H9 (cell line): ENCODE data around the gene PLD5. TPM values are rescaled to one million over a fixed set of nuclear protein-coding genes. Genes with fewer than 3 reads are reported as not detected.

Source experiments
- DNase-seq: peaks from one replicate; pipeline ENCODE4 v3.0.0-alpha.2; 2017
- H2AFZ ChIP-seq: one replicate; pipeline ENCODE4 v1.6.1; 2013; ENCODE audit warnings: mild to moderate bottlenecking, low read length, control low read depth, moderate library complexity
- H2AK5ac ChIP-seq: 2 replicates; pipeline ENCODE4 v1.6.1; 2013; ENCODE audit warnings: low read length, control low read depth, mixed read lengths; ENCODE audit not compliant: insufficient read length
- H2BK120ac ChIP-seq: one replicate; pipeline ENCODE4 v1.6.1; 2013; ENCODE audit warnings: low read depth, mild to moderate bottlenecking, low read length, control low read depth, inconsistent platforms; ENCODE audit not compliant: poor library complexity, severe bottlenecking
- H2BK12ac ChIP-seq: 2 replicates; pipeline ENCODE4 v1.6.1; 2013; ENCODE audit warnings: low read length, control low read depth, mixed read lengths, low read depth; ENCODE audit not compliant: insufficient read length
- H2BK15ac ChIP-seq: 2 replicates; pipeline ENCODE4 v1.6.1; 2013; ENCODE audit warnings: low read depth, low read length, control low read depth
- H2BK20ac ChIP-seq: one replicate; pipeline ENCODE4 v1.6.1; 2013; ENCODE audit warnings: low read depth, mild to moderate bottlenecking, low read length, control low read depth, inconsistent platforms; ENCODE audit not compliant: poor library complexity, severe bottlenecking
- H2BK5ac ChIP-seq: 2 replicates; pipeline ENCODE4 v1.6.1; 2013; ENCODE audit warnings: low read length, control low read depth, mixed read lengths; ENCODE audit not compliant: insufficient read length
- H3K14ac ChIP-seq: 2 replicates; pipeline ENCODE4 v1.6.1; 2013; ENCODE audit warnings: low read length, control low read depth; ENCODE audit not compliant: insufficient read depth
- H3K18ac ChIP-seq: 2 replicates; pipeline ENCODE4 v1.6.1; 2013; ENCODE audit warnings: low read depth, mild to moderate bottlenecking, mixed read lengths, low read length, control low read depth; ENCODE audit not compliant: insufficient read length
- H3K23ac ChIP-seq: 2 replicates; pipeline ENCODE4 v1.6.1; 2013; ENCODE audit warnings: low read length, control low read depth, mixed read lengths, low read depth; ENCODE audit not compliant: insufficient read length
- H3K23me2 ChIP-seq: 2 replicates; pipeline ENCODE4 v1.6.1; 2013; ENCODE audit warnings: low read depth, mild to moderate bottlenecking, mixed read lengths, low read length, control low read depth; ENCODE audit not compliant: insufficient read length, poor library complexity, severe bottlenecking
- H3K27ac ChIP-seq: 2 replicates; pipeline ENCODE4 v1.5.1; 2013; ENCODE audit warnings: low read length, control low read depth, mixed read lengths, low read depth; ENCODE audit not compliant: insufficient read length
- H3K27me3 ChIP-seq: 2 replicates; pipeline ENCODE4 v1.6.1; 2013; ENCODE audit warnings: low read length, control low read depth, inconsistent platforms; ENCODE audit not compliant: insufficient read depth
- H3K4ac ChIP-seq: 2 replicates; pipeline ENCODE4 v1.6.1; 2013; ENCODE audit warnings: low read depth, mild to moderate bottlenecking, control low read depth, inconsistent platforms, low read length, moderate library complexity
- H3K4me1 ChIP-seq: 2 replicates; pipeline ENCODE4 v1.6.1; 2013; ENCODE audit warnings: low read length, control low read depth, inconsistent platforms; ENCODE audit not compliant: insufficient read depth
- H3K4me2 ChIP-seq: 2 replicates; pipeline ENCODE4 v1.6.1; 2013; ENCODE audit warnings: low read length, control low read depth, mixed read lengths; ENCODE audit not compliant: insufficient read length, insufficient read depth
- H3K56ac ChIP-seq: 2 replicates; pipeline ENCODE4 v1.6.1; 2013; ENCODE audit warnings: low read depth, mild to moderate bottlenecking, mixed read lengths, low read length, control low read depth; ENCODE audit not compliant: insufficient read length
- H3K79me1 ChIP-seq: 2 replicates; pipeline ENCODE4 v1.6.1; 2013; ENCODE audit warnings: low read depth, mild to moderate bottlenecking, moderate library complexity, low read length, control low read depth, inconsistent platforms; ENCODE audit not compliant: insufficient read depth, poor library complexity, severe bottlenecking
- H3K79me2 ChIP-seq: 2 replicates; pipeline ENCODE4 v1.6.1; 2013; ENCODE audit warnings: low read length, control low read depth, inconsistent platforms; ENCODE audit not compliant: insufficient read depth
- H3K9ac ChIP-seq: 2 replicates; pipeline ENCODE4 v1.6.1; 2013; ENCODE audit warnings: low read length, control low read depth, mixed read lengths; ENCODE audit not compliant: insufficient read length; ENCODE audit errors: extremely low read depth
- H3K9me3 ChIP-seq: one replicate; pipeline ENCODE4 v1.6.1; 2013; ENCODE audit warnings: low read depth, low read length, inconsistent platforms; ENCODE audit not compliant: control insufficient read depth
- H3T11ph ChIP-seq: one replicate; pipeline ENCODE4 v1.6.1; 2013; ENCODE audit warnings: mild to moderate bottlenecking, low read length, control low read depth, inconsistent platforms
- H4K20me1 ChIP-seq: one replicate; pipeline ENCODE4 v1.6.1; 2013; ENCODE audit not compliant: control insufficient read depth, insufficient read length, insufficient read depth
- H4K5ac ChIP-seq: 2 replicates; pipeline ENCODE4 v1.6.1; 2013; ENCODE audit warnings: low read depth, mild to moderate bottlenecking, mixed read lengths, low read length, control low read depth; ENCODE audit not compliant: insufficient read length
- H4K8ac ChIP-seq: replicated peaks from 2 replicates; pipeline ENCODE4 v1.6.1; 2013; ENCODE audit warnings: low read length, control low read depth, mixed read lengths, low read depth; ENCODE audit not compliant: insufficient read length
- H4K91ac ChIP-seq: 2 replicates; pipeline ENCODE4 v1.6.1; 2013; ENCODE audit warnings: low read depth, mild to moderate bottlenecking, moderate library complexity, mixed read lengths, low read length, control low read depth; ENCODE audit not compliant: insufficient read length
- H3K27ac Mint-ChIP-seq, 3 experiments: 2 replicates in 2 of 3; 3 replicates in 1 of 3; pipeline ENCODE4 v1.8.0; 2020 to 2021; ENCODE audit warnings: mixed read lengths in 3 of 3, mild to moderate bottlenecking in 1 of 3, moderate library complexity in 1 of 3
- H3K27me3 Mint-ChIP-seq: 2 replicates; pipeline ENCODE4 v1.8.0; 2021; ENCODE audit warnings: low read depth, mild to moderate bottlenecking, moderate library complexity, mixed read lengths
- H3K36me3 Mint-ChIP-seq, 3 experiments: 2 replicates in 2 of 3; 3 replicates in 1 of 3; pipeline ENCODE4 v1.8.0; 2020 to 2021; ENCODE audit warnings: low read depth in 3 of 3, mixed read lengths in 3 of 3; ENCODE audit not compliant: insufficient read depth in 1 of 3
- H3K4me1 Mint-ChIP-seq, 2 experiments: 2 replicates each; pipeline ENCODE4 v1.8.0; 2020; ENCODE audit warnings: mixed read lengths in 2 of 2
- H3K4me3 Mint-ChIP-seq, 2 experiments: 2 replicates in 1 of 2; 3 replicates in 1 of 2; pipeline ENCODE4 v1.8.0; 2020 to 2021; ENCODE audit warnings: mild to moderate bottlenecking in 2 of 2, mixed read lengths in 2 of 2, moderate library complexity in 1 of 2
- H3K9me3 Mint-ChIP-seq, 2 experiments: 2 replicates in 1 of 2; 3 replicates in 1 of 2; pipeline ENCODE4 v1.8.0; 2020; ENCODE audit warnings: mild to moderate bottlenecking in 2 of 2, mixed read lengths in 2 of 2, moderate library complexity in 1 of 2
- CTCF ChIP-seq: fragments of 200-600 bp; sonication (generic); conservative IDR thresholded peaks from 3 replicates; pipeline ENCODE4 v1.8.0; 2021; ENCODE audit warnings: antibody characterized with exemption, mild to moderate bottlenecking
- WGBS: extraction: QIAGEN DNeasy Blood & Tissue Kit; methylation state at CpG from one replicate; pipeline ENCODE4 v1.1.7; 2013; ENCODE audit warnings: missing lambda C conversion rate, low lambda C conversion rate, mixed read lengths; ENCODE audit not compliant: insufficient read length; ENCODE audit errors: extremely low coverage; 5-methylcytosine and 5-hydroxymethylcytosine counted together
- total RNA-seq: library from RNA; stranded (reverse); gene quantifications from 2 replicates; pipeline ENCODE4 v1.2.1, GENCODE V29; 2021

Gene PLD5
- total RNA-seq, 1 experiment from 2014 or later: 5.2 TPM

- Histone ChIP-seq H3K79me2 (no peaks in the 10 kb centered on the region), H3K23ac (no peak overlapping the region), H4K5ac (no peak overlapping the region), H3K9ac (no peak overlapping the region), H4K91ac (no peak overlapping the region), H3K56ac (no peak overlapping the region), H3K79me1 (no peaks in the 10 kb centered on the region), H4K20me1 (no peaks in the 10 kb centered on the region), H2AK5ac (no peak overlapping the region), H2BK5ac (no peak overlapping the region), H3T11ph (no peak overlapping the region), H3K18ac (no peak overlapping the region), H2BK12ac (no peak overlapping the region), H2BK120ac (no peak overlapping the region), H3K27ac (no peak overlapping the region), H3K4me1 (peaks cover 4% of the 10 kb centered on the region; the same call in 1 of the 2 replicates), H3K4me2 (no peak overlapping the region), H3K4ac (no peak overlapping the region), H3K27me3 (no peaks in the 10 kb centered on the region), H3K9me3 (no peaks in the 10 kb centered on the region), H2BK15ac (no peak overlapping the region), H2AFZ (no peak overlapping the region), H4K8ac (no peak overlapping the region), H3K23me2 (no peaks in the 10 kb centered on the region), H3K14ac (no peak overlapping the region), H2BK20ac (no peak overlapping the region)
- DNase-seq: no peak
- H3K9me3 Mint-ChIP-seq: no peaks in the 10 kb centered on the region
- H3K27me3 Mint-ChIP-seq: no peaks in the 10 kb centered on the region
- no peak for TF ChIP-seq CTCF
- peaks cover 16% of the 10 kb centered on the region in 2 experiments for H3K4me1 Mint-ChIP-seq
- no CpG with 5 or more reads among the region's 1 CpG for WGBS
- H3K4me3 Mint-ChIP-seq: no peak overlapping the region
- no peaks in the 10 kb centered on the region for H3K36me3 Mint-ChIP-seq
- H3K27ac Mint-ChIP-seq: no peak overlapping the region
Observed at GRCh38 chr1:242081446-242081845, 443.1 kb downstream of the PLD5 start.
